ENCODE results near the gene REPIN1.

Gene REPIN1

GRCh38 chr7:150338166-150338829, 30.3 kb upstream of the REPIN1 start:
- H3K4me3 ChIP-seq (ENCODE audit: low read length), result no peak overlapping the region
- DNase-seq (ENCODE audit: low read depth), result no peak
- H3K9me3 ChIP-seq (ENCODE audit: control insufficient read depth, low read length), result peaks cover 1% of the 10 kb centered on the region
- peaks cover 29% of the 10 kb centered on the region for H3K27me3 ChIP-seq (replicated peaks; ENCODE audit: control insufficient read depth, insufficient read depth, low read length)
- no peak overlapping the region for H3K9ac ChIP-seq (ENCODE audit: low read length)
- H3K4me1 ChIP-seq (ENCODE audit: control insufficient read depth, insufficient read depth, low read length), result peaks cover 23% of the 10 kb centered on the region
- H3K36me3 ChIP-seq (ENCODE audit: control insufficient read depth, insufficient read depth, low read length, severe bottlenecking), result no peaks in the 10 kb centered on the region

GRCh38 chr7:150339409-150339809, 29.2 kb upstream of the REPIN1 start:
- Histone ChIP-seq H3K4me1 (ENCODE audit: control insufficient read depth, insufficient read depth, low read length) (peaks cover 23% of the 10 kb centered on the region), H3K36me3 (ENCODE audit: control insufficient read depth, insufficient read depth, low read length, severe bottlenecking) (no peaks in the 10 kb centered on the region), H3K27me3 (replicated peaks; ENCODE audit: control insufficient read depth, insufficient read depth, low read length) (peaks cover 21% of the 10 kb centered on the region), H3K9ac (ENCODE audit: low read length) (no peak overlapping the region), H3K4me3 (ENCODE audit: low read length) (no peak overlapping the region), H3K9me3 (ENCODE audit: control insufficient read depth, low read length) (peaks cover 12% of the 10 kb centered on the region)
- DNase-seq (ENCODE audit: low read depth), result no peak

GRCh38 chr7:150340024-150340749, 28.4 kb upstream of the REPIN1 start:
- no peaks in the 10 kb centered on the region for H3K36me3 ChIP-seq (ENCODE audit: control insufficient read depth, insufficient read depth, low read length, severe bottlenecking)
- no peak overlapping the region for H3K9ac ChIP-seq (ENCODE audit: low read length)
- peaks cover 19% of the 10 kb centered on the region for H3K4me1 ChIP-seq (ENCODE audit: control insufficient read depth, insufficient read depth, low read length)
- peaks cover 20% of the 10 kb centered on the region for H3K9me3 ChIP-seq (ENCODE audit: control insufficient read depth, low read length)
- H3K27me3 ChIP-seq (replicated peaks; ENCODE audit: control insufficient read depth, insufficient read depth, low read length), result peaks cover 21% of the 10 kb centered on the region
- H3K4me3 ChIP-seq (ENCODE audit: low read length), result peak overlapping the region; percentile 64
- peak; percentile 23 for DNase-seq (ENCODE audit: low read depth)

GRCh38 chr7:150340875-150341262, 27.8 kb upstream of the REPIN1 start:
- no peak for DNase-seq (ENCODE audit: low read depth)
- H3K9ac ChIP-seq (ENCODE audit: low read length), result peak overlapping the region; percentile 46
- peaks cover 21% of the 10 kb centered on the region for H3K9me3 ChIP-seq (ENCODE audit: control insufficient read depth, low read length)
- H3K36me3 ChIP-seq (ENCODE audit: control insufficient read depth, insufficient read depth, low read length, severe bottlenecking), result no peaks in the 10 kb centered on the region
- H3K4me3 ChIP-seq (ENCODE audit: low read length), result peak overlapping the region; percentile 47
- H3K27me3 ChIP-seq (replicated peaks; ENCODE audit: control insufficient read depth, insufficient read depth, low read length), result peaks cover 21% of the 10 kb centered on the region
- H3K4me1 ChIP-seq (ENCODE audit: control insufficient read depth, insufficient read depth, low read length), result peaks cover 13% of the 10 kb centered on the region

- peaks cover 9% of the 10 kb centered on the region for H3K4me1 ChIP-seq (ENCODE audit: control insufficient read depth, insufficient read depth, low read length)
- peaks cover 21% of the 10 kb centered on the region for H3K9me3 ChIP-seq (ENCODE audit: control insufficient read depth, low read length)
- DNase-seq (ENCODE audit: low read depth), result no peak
- H3K27me3 ChIP-seq (replicated peaks; ENCODE audit: control insufficient read depth, insufficient read depth, low read length), result peaks cover 24% of the 10 kb centered on the region
- no peaks in the 10 kb centered on the region for H3K36me3 ChIP-seq (ENCODE audit: control insufficient read depth, insufficient read depth, low read length, severe bottlenecking)
- H3K4me3 ChIP-seq (ENCODE audit: low read length), result peak within 1 kb of the TSS; percentile 47
- H3K9ac ChIP-seq (ENCODE audit: low read length), result peak within 1 kb of the TSS; percentile 63
Observed at GRCh38 chr7:150341263-150342120, 27.1 kb upstream of the REPIN1 start, which contains the start of gene RARRES2. RARRES2 (minus strand) TSS chr7:150341629; CDS start chr7:150340609, 1,020 bp downstream.

- Histone ChIP-seq H3K9me3 (ENCODE audit: control insufficient read depth, low read length) (peaks cover 21% of the 10 kb centered on the region), H3K4me3 (ENCODE audit: low read length) (peak overlapping the region; percentile 30), H3K27me3 (replicated peaks; ENCODE audit: control insufficient read depth, insufficient read depth, low read length) (peaks cover 27% of the 10 kb centered on the region), H3K4me1 (ENCODE audit: control insufficient read depth, insufficient read depth, low read length) (peaks cover 9% of the 10 kb centered on the region), H3K9ac (ENCODE audit: low read length) (peak overlapping the region; percentile 63), H3K36me3 (ENCODE audit: control insufficient read depth, insufficient read depth, low read length, severe bottlenecking) (no peaks in the 10 kb centered on the region)
- DNase-seq (ENCODE audit: low read depth), result no peak
Observed at GRCh38 chr7:150342121-150342408, 26.6 kb upstream of the REPIN1 start.

- no peak for DNase-seq (ENCODE audit: low read depth)
- peaks cover 27% of the 10 kb centered on the region for H3K27me3 ChIP-seq (replicated peaks; ENCODE audit: control insufficient read depth, insufficient read depth, low read length)
- no peak overlapping the region for H3K4me3 ChIP-seq (ENCODE audit: low read length)
- no peaks in the 10 kb centered on the region for H3K36me3 ChIP-seq (ENCODE audit: control insufficient read depth, insufficient read depth, low read length, severe bottlenecking)
- peaks cover 26% of the 10 kb centered on the region for H3K9me3 ChIP-seq (ENCODE audit: control insufficient read depth, low read length)
- peaks cover 9% of the 10 kb centered on the region for H3K4me1 ChIP-seq (ENCODE audit: control insufficient read depth, insufficient read depth, low read length)
- H3K9ac ChIP-seq (ENCODE audit: low read length), result no peak overlapping the region
Observed at GRCh38 chr7:150343225-150343624, 25.4 kb upstream of the REPIN1 start.

GRCh38 chr7:150344299-150344698, 24.3 kb upstream of the REPIN1 start:
- H3K27me3 ChIP-seq (replicated peaks; ENCODE audit: control insufficient read depth, insufficient read depth, low read length), result peaks cover 25% of the 10 kb centered on the region
- H3K4me3 ChIP-seq (ENCODE audit: low read length), result no peak overlapping the region
- no peak for DNase-seq (ENCODE audit: low read depth)
- peaks cover 27% of the 10 kb centered on the region for H3K9me3 ChIP-seq (ENCODE audit: control insufficient read depth, low read length)
- no peak overlapping the region for H3K9ac ChIP-seq (ENCODE audit: low read length)
- peaks cover 9% of the 10 kb centered on the region for H3K4me1 ChIP-seq (ENCODE audit: control insufficient read depth, insufficient read depth, low read length)
- no peaks in the 10 kb centered on the region for H3K36me3 ChIP-seq (ENCODE audit: control insufficient read depth, insufficient read depth, low read length, severe bottlenecking)

- DNase-seq (ENCODE audit: low read depth), result no peak
- H3K9me3 ChIP-seq (ENCODE audit: control insufficient read depth, low read length), result peaks cover 27% of the 10 kb centered on the region
- no peak overlapping the region for H3K9ac ChIP-seq (ENCODE audit: low read length)
- no peak overlapping the region for H3K4me3 ChIP-seq (ENCODE audit: low read length)
- peaks cover 18% of the 10 kb centered on the region for H3K27me3 ChIP-seq (replicated peaks; ENCODE audit: control insufficient read depth, insufficient read depth, low read length)
- H3K4me1 ChIP-seq (ENCODE audit: control insufficient read depth, insufficient read depth, low read length), result peaks cover 5% of the 10 kb centered on the region
- H3K36me3 ChIP-seq (ENCODE audit: control insufficient read depth, insufficient read depth, low read length, severe bottlenecking), result no peaks in the 10 kb centered on the region
Observed at GRCh38 chr7:150345012-150345411, 23.6 kb upstream of the REPIN1 start.

GRCh38 chr7:150346922-150347321, 21.7 kb upstream of the REPIN1 start:
- no peak overlapping the region for H3K4me3 ChIP-seq (ENCODE audit: low read length)
- no peak overlapping the region for H3K9ac ChIP-seq (ENCODE audit: low read length)
- no peak for DNase-seq (ENCODE audit: low read depth)
- H3K4me1 ChIP-seq (ENCODE audit: control insufficient read depth, insufficient read depth, low read length), result peaks cover 6% of the 10 kb centered on the region
- H3K36me3 ChIP-seq (ENCODE audit: control insufficient read depth, insufficient read depth, low read length, severe bottlenecking), result no peaks in the 10 kb centered on the region
- peaks cover 16% of the 10 kb centered on the region for H3K27me3 ChIP-seq (replicated peaks; ENCODE audit: control insufficient read depth, insufficient read depth, low read length)
- H3K9me3 ChIP-seq (ENCODE audit: control insufficient read depth, low read length), result peaks cover 27% of the 10 kb centered on the region

- no peak overlapping the region for H3K4me3 ChIP-seq (ENCODE audit: low read length)
- H3K27me3 ChIP-seq (replicated peaks; ENCODE audit: control insufficient read depth, insufficient read depth, low read length), result peaks cover 2% of the 10 kb centered on the region
- no peaks in the 10 kb centered on the region for H3K36me3 ChIP-seq (ENCODE audit: control insufficient read depth, insufficient read depth, low read length, severe bottlenecking)
- peak; percentile 52 for DNase-seq (ENCODE audit: low read depth)
- no peak overlapping the region for H3K9ac ChIP-seq (ENCODE audit: low read length)
- H3K9me3 ChIP-seq (ENCODE audit: control insufficient read depth, low read length), result peaks cover 5% of the 10 kb centered on the region
- peaks cover 10% of the 10 kb centered on the region for H3K4me1 ChIP-seq (ENCODE audit: control insufficient read depth, insufficient read depth, low read length)
Observed at GRCh38 chr7:150351587-150352194, 16.9 kb upstream of the REPIN1 start.
